ENCODE results near the gene ERC2. TPM values are rescaled to one million over a fixed set of nuclear protein-coding genes. Genes with fewer than 3 reads are reported as not detected.

The ERC2 gene
- polyA plus RNA-seq, 2 of the 4 experiments (the other 2 are of a cell fraction) = 0.16 TPM; not detected in 1

- 27% methylated on average over 1 of the region's 1 CpG for WGBS (ENCODE audit: missing lambda C conversion rate)
- POLR2A ChIA-PET = no interaction called here
- Histone ChIP-seq H3K4me2 (no peak overlapping the region), H3K4me3 (no peak overlapping the region), H3K9me3 (no peaks in the 10 kb centered on the region; the same call in 2 of the 3 replicates), H3K4me1 (peaks cover 16% of the 10 kb centered on the region), H3K27ac (no peak overlapping the region)
- TF ChIP-seq FOXS1 (CRISPR knock-in tag; IDR thresholded peaks at IDR 0.05) (no peak), RFX5 (IDR thresholded peaks at IDR 0.05) (no peak), CEBPB (IDR thresholded peaks at IDR 0.05) (no peak), POLR2AphosphoS2 (conservative IDR thresholded peaks at IDR 0.05; ENCODE audit: low read length) (no peak)
- DNase-seq (ENCODE audit: low read depth in 1 of 2, low spot score in 1 of 2) (no peak), FAIRE-seq (no peak), ATAC-seq (no peak)
- CTCF ChIA-PET = no interaction called here
These were observed 349.3 kb downstream of the ERC2 start for GRCh38 chr3:56118968-56119367.

- ATAC-seq (no peak), DNase-seq (ENCODE audit: low read depth in 1 of 2, low spot score in 1 of 2) (no peak), FAIRE-seq (no peak)
- Histone ChIP-seq H3K27ac (no peak overlapping the region), H3K4me2 (no peak overlapping the region), H3K9me3 (no peaks in the 10 kb centered on the region; the same call in 2 of the 3 replicates), H3K4me3 (no peak overlapping the region), H3K4me1 (peaks cover 16% of the 10 kb centered on the region)
- TF ChIP-seq MAFK (IDR thresholded peaks at IDR 0.05; ENCODE audit: partially characterized antibody) = no peak
- no peak for TF ChIP-seq RFX5 (IDR thresholded peaks at IDR 0.05)
- TF ChIP-seq BHLHE40 (IDR thresholded peaks at IDR 0.05; ENCODE audit: low read depth, low read length) = no peak
- no peak for TF ChIP-seq TP53 (CRISPR knock-in tag; IDR thresholded peaks at IDR 0.05)
- ChIA-PET POLR2A (no interaction called here), CTCF (interaction anchor here (0.6 kb wide), 1 partner anchor 40 kb away, joined by 3 read pairs; no protein-coding TSS in a partner anchor)
- 9% methylated on average over 2 of the region's 2 CpGs for WGBS (ENCODE audit: missing lambda C conversion rate)
These were observed 352.6 kb downstream of the ERC2 start for GRCh38 chr3:56115698-56116097.

GRCh38 chr3:56115199-56115598, 353.1 kb downstream of the ERC2 start:
- Histone ChIP-seq H3K4me1 (peaks cover 12% of the 10 kb centered on the region), H3K9me3 (no peaks in the 10 kb centered on the region; the same call in 2 of the 3 replicates), H3K4me3 (no peak overlapping the region), H3K4me2 (no peak overlapping the region), H3K27ac (no peak overlapping the region)
- TF ChIP-seq EHF (CRISPR knock-in tag; IDR thresholded peaks at IDR 0.05) (no peak), CBX2 (IDR thresholded peaks at IDR 0.05; ENCODE audit: borderline replicate concordance, low read depth) (no peak), NFE2L2 (conservative IDR thresholded peaks at IDR 0.05; ENCODE audit: low read length) (no peak), E2F6 (IDR thresholded peaks at IDR 0.05; ENCODE audit: borderline replicate concordance, low read depth) (no peak), RARB (CRISPR knock-in tag; IDR thresholded peaks at IDR 0.05) (no peak), POLR2A (IDR thresholded peaks at IDR 0.05; ENCODE audit: low read length) (no peak), HMGXB4 (CRISPR knock-in tag; IDR thresholded peaks at IDR 0.05; ENCODE audit: borderline replicate concordance) (no peak), ZSCAN20 (CRISPR knock-in tag; IDR thresholded peaks at IDR 0.05) (no peak), KDM1A (IDR thresholded peaks at IDR 0.05; ENCODE audit: low read depth) (no peak), MYC (IDR thresholded peaks at IDR 0.05; ENCODE audit: borderline replicate concordance, low read length) (no peak), MAX (IDR thresholded peaks at IDR 0.05) (no peak), JUN (IDR thresholded peaks at IDR 0.05) (no peak), RCOR1 (IDR thresholded peaks at IDR 0.05; ENCODE audit: low read depth, low read length) (no peak), CEBPB (IDR thresholded peaks at IDR 0.05) (no peak), SMC3 (IDR thresholded peaks at IDR 0.05) (no peak), SREBF2 (IDR thresholded peaks at IDR 0.05) (no peak), TP53 (CRISPR knock-in tag; IDR thresholded peaks at IDR 0.05) (no peak)
- FAIRE-seq (no peak), ATAC-seq (no peak), DNase-seq (ENCODE audit: low read depth in 1 of 2, low spot score in 1 of 2) (no peak)
- POLR2A ChIA-PET = no interaction called here
- 18% methylated on average over 2 of the region's 2 CpGs for WGBS (ENCODE audit: missing lambda C conversion rate)
- CTCF ChIA-PET = interaction anchor here (0.6 kb wide), 1 partner anchor 40 kb away, joined by 3 read pairs; no protein-coding TSS in a partner anchor
